Measurements from ENCODE around the gene CLCN1.

CLCN1 gene

GRCh38 chr7:143392875-143393266 is 77.0 kb downstream of the CLCN1 start:
- Histone ChIP-seq H3K9me3 (no peaks in the 10 kb centered on the region), H3K4me1 (no peaks in the 10 kb centered on the region), H3K4me3 (no peak overlapping the region), H3K27me3 (ENCODE audit: low read depth) (no peaks in the 10 kb centered on the region), H3K36me3 (replicated peaks) (peaks cover 35% of the 10 kb centered on the region)
- DNase-seq (ENCODE audit: low spot score in 2 of 2): no peak
- in situ Hi-C loops (cut with MboI; ENCODE audit: low sequenced_read_pairs): no loop called here

- no peak for DNase-seq (ENCODE audit: low spot score in 2 of 2)
- H3K36me3 ChIP-seq (replicated peaks): peaks cover 32% of the 10 kb centered on the region
- H3K4me1 ChIP-seq: no peaks in the 10 kb centered on the region
- no peaks in the 10 kb centered on the region for H3K27me3 ChIP-seq (ENCODE audit: low read depth)
- no peaks in the 10 kb centered on the region for H3K9me3 ChIP-seq
- in situ Hi-C loops (cut with MboI; ENCODE audit: low sequenced_read_pairs): no loop called here
- no peak overlapping the region for H3K4me3 ChIP-seq
These were observed 77.5 kb downstream of the CLCN1 start for GRCh38 chr7:143393267-143394041.

- no peak overlapping the region for H3K4me3 ChIP-seq
- no peaks in the 10 kb centered on the region for H3K27me3 ChIP-seq (ENCODE audit: low read depth)
- DNase-seq (ENCODE audit: low spot score in 2 of 2): no peak
- H3K36me3 ChIP-seq (replicated peaks): peaks cover 26% of the 10 kb centered on the region
- no peaks in the 10 kb centered on the region for H3K4me1 ChIP-seq
- no peaks in the 10 kb centered on the region for H3K9me3 ChIP-seq
- in situ Hi-C loops (cut with MboI; ENCODE audit: low sequenced_read_pairs): no loop called here
These were observed 78.2 kb downstream of the CLCN1 start for GRCh38 chr7:143394068-143394467.

- no peaks in the 10 kb centered on the region for H3K4me1 ChIP-seq
- in situ Hi-C loops (cut with MboI; ENCODE audit: low sequenced_read_pairs): no loop called here
- H3K27me3 ChIP-seq (ENCODE audit: low read depth): no peaks in the 10 kb centered on the region
- H3K4me3 ChIP-seq: no peak overlapping the region
- peaks cover 19% of the 10 kb centered on the region for H3K36me3 ChIP-seq (replicated peaks)
- H3K9me3 ChIP-seq: no peaks in the 10 kb centered on the region
- no peak for DNase-seq (ENCODE audit: low spot score in 2 of 2)
These were observed 78.9 kb downstream of the CLCN1 start for GRCh38 chr7:143394777-143395176.

- Histone ChIP-seq H3K4me3 (no peak overlapping the region), H3K9me3 (no peaks in the 10 kb centered on the region), H3K36me3 (replicated peaks) (peaks cover 12% of the 10 kb centered on the region), H3K4me1 (no peaks in the 10 kb centered on the region), H3K27me3 (ENCODE audit: low read depth) (0 out of 2 replicates have a peak, but pooled peaks cover 2% of the 10 kb centered on the region)
- DNase-seq (ENCODE audit: low spot score in 2 of 2): no peak
- in situ Hi-C loops (cut with MboI; ENCODE audit: low sequenced_read_pairs): no loop called here
These were observed 79.6 kb downstream of the CLCN1 start for GRCh38 chr7:143395187-143396149.

- Histone ChIP-seq H3K4me3 (no peak overlapping the region), H3K36me3 (replicated peaks) (peaks cover 8% of the 10 kb centered on the region), H3K9me3 (no peaks in the 10 kb centered on the region), H3K4me1 (no peaks in the 10 kb centered on the region), H3K27me3 (ENCODE audit: low read depth) (0 out of 2 replicates have a peak, but pooled peaks cover 2% of the 10 kb centered on the region)
- in situ Hi-C loops (cut with MboI; ENCODE audit: low sequenced_read_pairs): no loop called here
- no peak for DNase-seq (ENCODE audit: low spot score in 2 of 2)
These were observed 80.3 kb downstream of the CLCN1 start for GRCh38 chr7:143396182-143396581.

GRCh38 chr7:143396625-143397556 is 81.0 kb downstream of the CLCN1 start:
- no peaks in the 10 kb centered on the region for H3K9me3 ChIP-seq
- in situ Hi-C loops (cut with MboI; ENCODE audit: low sequenced_read_pairs): no loop called here
- DNase-seq (ENCODE audit: low spot score in 2 of 2): no peak
- no peaks in the 10 kb centered on the region for H3K4me1 ChIP-seq
- peaks cover 1% of the 10 kb centered on the region for H3K36me3 ChIP-seq (replicated peaks)
- 0 out of 2 replicates have a peak, but pooled peaks cover 2% of the 10 kb centered on the region for H3K27me3 ChIP-seq (ENCODE audit: low read depth)
- no peak overlapping the region for H3K4me3 ChIP-seq

- Histone ChIP-seq H3K27me3 (ENCODE audit: low read depth) (0 out of 2 replicates have a peak, but pooled peaks cover 2% of the 10 kb centered on the region), H3K4me3 (no peak overlapping the region), H3K4me1 (no peaks in the 10 kb centered on the region), H3K36me3 (replicated peaks) (no peaks in the 10 kb centered on the region), H3K9me3 (no peaks in the 10 kb centered on the region)
- no peak for DNase-seq (ENCODE audit: low spot score in 2 of 2)
- in situ Hi-C loops (cut with MboI; ENCODE audit: low sequenced_read_pairs): no loop called here
These were observed 82.0 kb downstream of the CLCN1 start for GRCh38 chr7:143397710-143398530.

GRCh38 chr7:143398616-143399015 is 82.7 kb downstream of the CLCN1 start:
- no peaks in the 10 kb centered on the region for H3K36me3 ChIP-seq (replicated peaks)
- H3K4me3 ChIP-seq: no peak overlapping the region
- in situ Hi-C loops (cut with MboI; ENCODE audit: low sequenced_read_pairs): no loop called here
- H3K4me1 ChIP-seq: no peaks in the 10 kb centered on the region
- 0 out of 2 replicates have a peak, but pooled peaks cover 2% of the 10 kb centered on the region for H3K27me3 ChIP-seq (ENCODE audit: low read depth)
- H3K9me3 ChIP-seq: no peaks in the 10 kb centered on the region
- no peak for DNase-seq (ENCODE audit: low spot score in 2 of 2)

GRCh38 chr7:143399151-143399550 is 83.2 kb downstream of the CLCN1 start:
- Histone ChIP-seq H3K4me3 (no peak overlapping the region), H3K27me3 (ENCODE audit: low read depth) (0 out of 2 replicates have a peak, but pooled peaks cover 2% of the 10 kb centered on the region), H3K9me3 (no peaks in the 10 kb centered on the region), H3K36me3 (replicated peaks) (no peaks in the 10 kb centered on the region), H3K4me1 (no peaks in the 10 kb centered on the region)
- no peak for DNase-seq (ENCODE audit: low spot score in 2 of 2)
- in situ Hi-C loops (cut with MboI; ENCODE audit: low sequenced_read_pairs): no loop called here

- in situ Hi-C loops (cut with MboI; ENCODE audit: low sequenced_read_pairs): no loop called here
- Histone ChIP-seq H3K36me3 (replicated peaks) (no peaks in the 10 kb centered on the region), H3K4me1 (no peaks in the 10 kb centered on the region), H3K4me3 (no peak overlapping the region), H3K9me3 (no peaks in the 10 kb centered on the region), H3K27me3 (ENCODE audit: low read depth) (0 out of 2 replicates have a peak, but pooled peaks cover 2% of the 10 kb centered on the region)
- no peak for DNase-seq (ENCODE audit: low spot score in 2 of 2)
These were observed 83.7 kb downstream of the CLCN1 start for GRCh38 chr7:143399642-143400041.

GRCh38 chr7:143401265-143401664 is 85.4 kb downstream of the CLCN1 start:
- H3K36me3 ChIP-seq (replicated peaks): no peaks in the 10 kb centered on the region
- no peaks in the 10 kb centered on the region for H3K9me3 ChIP-seq
- no peak overlapping the region for H3K4me3 ChIP-seq
- H3K4me1 ChIP-seq: peaks cover 9% of the 10 kb centered on the region
- H3K27me3 ChIP-seq (ENCODE audit: low read depth): 0 out of 2 replicates have a peak, but pooled peaks cover 2% of the 10 kb centered on the region
- no peak for DNase-seq (ENCODE audit: low spot score in 2 of 2)
- in situ Hi-C loops (cut with MboI; ENCODE audit: low sequenced_read_pairs): no loop called here

Data from HAP-1 (cell line).